GM18526 (cell line): ENCODE measurements around the gene ZNF23.

ENCODE experiments used
- POLR2A ChIP-seq: IDR thresholded peaks from 3 replicates; pipeline ENCODE4 v1.6.1; 2011; ENCODE audit not compliant: insufficient read length; ENCODE audit errors: extremely low read depth

Gene ZNF23

DNA sequence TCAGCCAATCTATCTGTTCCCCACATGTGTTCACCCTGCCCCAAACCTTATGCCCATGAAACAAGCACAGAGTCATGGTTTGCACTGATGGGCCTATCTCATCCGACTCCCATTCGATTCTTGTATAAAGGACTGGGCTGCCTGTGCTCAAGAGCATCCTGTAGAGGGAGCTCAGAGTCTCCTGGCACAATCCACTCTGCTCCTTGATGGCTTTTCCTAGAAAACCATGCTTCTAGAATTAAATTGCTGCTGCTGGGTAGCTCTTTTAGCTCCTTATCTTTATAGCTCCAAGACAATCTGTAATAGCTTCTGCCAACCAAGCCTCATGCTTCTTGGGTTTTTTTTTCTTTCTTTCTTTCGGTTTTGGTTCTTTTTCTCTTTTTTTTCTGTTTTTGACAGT is 17.4 kb upstream of the ZNF23 start:
- TF ChIP-seq POLR2A = no peak

DNA sequence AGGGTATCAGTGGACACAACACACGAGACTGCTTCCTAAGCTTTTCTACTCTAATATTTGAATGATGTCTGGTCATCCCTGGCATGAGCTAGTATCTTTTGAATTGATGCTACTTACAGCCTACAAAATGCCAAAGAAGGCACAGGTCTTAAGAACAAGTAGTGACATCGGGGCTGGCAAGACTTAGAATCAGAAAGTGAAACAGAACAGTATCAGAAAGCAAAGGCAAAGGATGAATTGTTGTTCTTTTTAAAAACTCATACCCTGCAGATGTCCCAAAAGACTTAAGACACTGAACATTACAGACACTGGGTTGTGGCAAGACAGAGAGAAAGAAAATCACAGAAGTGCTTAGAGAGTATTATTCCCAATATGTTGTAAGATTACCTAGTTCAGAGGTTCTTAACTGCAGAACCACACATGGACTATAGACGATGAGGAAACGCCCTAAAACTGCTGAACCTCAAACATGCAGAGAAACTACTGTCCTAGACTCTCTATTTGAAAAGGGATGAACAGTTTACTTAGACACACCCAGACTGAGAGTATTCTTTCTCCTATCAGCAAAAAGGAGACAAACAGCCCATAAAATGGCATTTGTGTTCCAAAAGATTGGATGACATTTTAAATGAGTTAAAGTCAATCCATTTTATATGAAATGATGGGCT is 14.5 kb upstream of the ZNF23 start:
- no peak for TF ChIP-seq POLR2A

- no peak for TF ChIP-seq POLR2A
Measured at GRCh38 chr16:71474864-71475263, 12.8 kb upstream of the ZNF23 start.

- no peak for TF ChIP-seq POLR2A
Measured at GRCh38 chr16:71473891-71474290, 11.8 kb upstream of the ZNF23 start.

DNA sequence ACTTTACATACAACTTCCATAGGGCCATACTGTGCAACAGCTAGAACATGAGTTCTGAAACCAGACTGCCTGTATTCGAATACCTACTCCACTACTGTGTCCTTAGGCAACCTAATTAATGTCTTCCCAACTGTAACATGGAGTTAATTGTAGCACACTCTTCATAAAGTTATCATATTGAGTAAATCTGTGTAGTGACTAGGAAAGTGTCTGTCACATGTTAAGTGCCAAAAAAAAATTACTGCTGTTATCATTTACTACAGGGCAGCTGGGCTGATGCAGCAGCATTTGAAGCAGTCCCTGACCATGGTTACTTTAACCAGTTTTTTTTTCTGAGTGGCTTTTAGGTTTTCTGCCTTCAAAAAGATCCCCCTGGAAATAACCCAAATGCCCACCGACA is 10.9 kb upstream of the ZNF23 start:
- no peak for TF ChIP-seq POLR2A

DNA sequence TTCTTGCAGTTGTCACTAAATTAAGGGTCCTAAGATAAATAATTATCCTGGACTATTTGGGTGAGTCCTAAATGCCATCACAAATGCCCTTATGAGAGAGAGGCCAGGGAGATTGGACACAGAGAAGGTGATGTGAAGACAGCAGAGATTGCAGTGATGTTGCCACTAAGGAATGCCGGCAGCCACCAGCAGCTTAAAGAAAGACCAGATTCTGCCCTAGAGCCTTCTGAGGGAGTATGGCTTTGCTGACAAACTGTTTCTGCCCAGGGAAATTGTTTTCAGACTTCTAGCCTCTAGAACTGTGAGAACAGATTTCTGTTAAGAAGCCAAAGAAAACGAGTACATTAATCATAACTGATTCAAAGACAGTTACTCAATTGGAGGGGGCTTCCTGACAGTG is 10.0 kb upstream of the ZNF23 start:
- TF ChIP-seq POLR2A = no peak

DNA sequence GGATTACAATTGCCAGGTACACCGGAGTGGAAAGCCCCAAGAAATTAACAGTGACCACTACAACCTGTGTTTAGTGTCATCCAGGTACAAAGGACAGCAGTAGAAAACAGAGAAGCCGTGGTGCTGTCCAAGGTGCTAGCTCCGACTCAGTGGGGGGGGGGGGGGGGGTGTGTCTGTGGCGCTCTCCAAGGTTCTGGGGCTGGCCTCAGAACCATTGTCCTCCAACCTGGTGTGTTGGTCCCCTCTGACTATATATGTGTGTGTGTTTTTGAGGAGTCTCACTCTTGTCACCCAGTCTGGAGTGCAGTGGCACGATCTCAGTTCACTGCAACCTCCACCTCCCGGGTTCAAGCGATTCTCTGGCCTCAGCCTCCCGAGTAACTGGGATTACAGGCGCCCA is 5.8 kb upstream of the ZNF23 start:
- no peak for TF ChIP-seq POLR2A

DNA sequence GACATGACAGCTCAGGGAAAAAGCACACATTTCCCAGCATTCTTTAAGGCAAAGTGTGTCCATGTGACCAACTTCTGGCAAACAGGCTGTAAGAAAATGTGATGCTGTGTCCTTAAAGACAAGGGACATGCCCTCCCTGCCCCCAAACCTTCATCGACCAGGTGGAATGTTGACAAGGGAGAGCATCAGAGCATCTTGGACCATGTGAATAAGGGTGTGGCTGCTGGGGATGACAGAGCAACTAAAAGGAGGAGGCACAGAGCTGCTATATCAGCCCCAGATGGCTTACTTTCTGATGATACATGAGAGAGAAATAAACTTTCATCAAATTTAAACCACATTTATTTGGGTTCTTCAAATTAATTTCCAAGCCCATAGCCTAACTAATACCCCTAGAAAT is 2.2 kb upstream of the ZNF23 start:
- TF ChIP-seq POLR2A = no peak

DNA sequence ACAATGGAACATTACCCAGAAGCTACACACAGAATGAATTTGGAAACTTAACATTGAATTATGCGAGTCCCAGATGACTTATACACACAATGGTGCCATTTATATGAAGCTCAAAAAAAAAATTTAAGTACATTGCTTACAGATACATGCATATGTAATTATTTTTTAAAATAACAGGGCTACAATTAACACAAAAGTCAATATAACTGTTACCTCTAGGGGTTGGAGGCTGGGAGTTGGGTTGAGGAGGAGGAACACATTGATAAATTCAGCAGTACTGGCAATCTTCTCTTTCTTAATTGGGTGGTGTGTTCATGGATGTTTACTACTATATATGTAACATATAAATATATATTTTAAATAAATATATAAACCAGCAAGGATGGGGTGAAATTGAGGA is 1.1 kb downstream of the ZNF23 start:
- TF ChIP-seq POLR2A = no peak

- TF ChIP-seq POLR2A = no peak
Measured at GRCh38 chr16:71460236-71460635, 1.8 kb downstream of the ZNF23 start.

DNA sequence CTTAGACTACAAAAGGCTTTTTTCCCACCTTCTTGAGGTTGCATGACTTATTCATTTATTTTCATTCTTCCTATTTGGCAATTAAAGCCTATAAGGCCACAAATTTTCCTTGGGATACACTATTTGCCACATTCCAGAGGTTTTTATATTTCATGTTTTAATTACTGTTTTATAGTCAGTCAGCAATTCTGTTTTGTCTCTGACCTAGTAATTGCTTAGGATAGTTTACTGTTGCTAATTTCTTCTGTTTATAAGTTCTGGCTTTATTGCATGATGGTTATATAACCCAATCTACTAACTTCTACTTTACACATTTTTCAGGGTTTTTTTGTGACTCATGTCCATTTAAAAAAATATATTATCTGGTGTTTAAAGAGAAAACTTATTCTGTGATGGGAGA is 2.5 kb downstream of the ZNF23 start:
- TF ChIP-seq POLR2A = no peak

DNA sequence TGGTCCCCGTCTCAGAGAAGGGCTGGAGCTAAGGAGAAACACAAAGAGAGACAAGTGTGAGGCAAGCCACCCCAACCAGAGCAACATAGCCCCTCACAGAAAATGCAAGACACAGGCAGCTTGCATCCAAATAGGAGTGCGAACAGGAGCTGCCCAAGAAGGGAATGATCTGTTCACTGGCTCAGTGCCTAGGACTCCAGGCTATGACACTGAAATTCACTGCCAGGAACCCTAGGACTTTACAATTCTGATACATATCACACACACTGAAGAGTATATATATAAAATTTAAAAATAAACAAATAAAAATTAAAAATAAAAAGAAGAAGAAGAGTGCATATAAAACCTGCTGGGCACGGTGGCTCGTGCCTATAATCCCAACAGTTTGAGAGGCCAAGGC is 5.2 kb downstream of the ZNF23 start:
- no peak for TF ChIP-seq POLR2A

DNA sequence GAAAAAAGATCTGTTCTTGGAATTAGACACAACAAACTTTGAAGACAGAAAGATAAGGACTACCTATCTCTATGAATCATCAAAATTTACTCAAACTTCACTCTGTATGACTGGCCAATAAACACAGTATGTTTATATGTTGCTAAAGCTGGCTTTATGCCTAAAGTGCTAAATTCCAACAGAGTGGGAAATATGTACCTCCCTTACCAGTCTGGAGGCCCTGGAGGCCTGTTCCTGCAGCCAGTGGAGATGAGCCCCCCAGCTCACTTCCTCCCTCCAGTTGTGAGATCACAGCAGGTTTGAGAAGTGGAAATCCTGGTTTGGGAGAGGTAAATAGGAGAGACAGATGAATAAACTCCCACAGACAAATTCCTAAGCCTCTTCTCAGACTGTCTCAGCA is 9.0 kb downstream of the ZNF23 start:
- no peak for TF ChIP-seq POLR2A

GRCh38 chr16:71449020-71449419 is 13.0 kb downstream of the ZNF23 start:
- no peak for TF ChIP-seq POLR2A

- no peak for TF ChIP-seq POLR2A
Measured at GRCh38 chr16:71448274-71448866, 13.7 kb downstream of the ZNF23 start.

GRCh38 chr16:71443714-71444113 is 18.3 kb downstream of the ZNF23 start:
- TF ChIP-seq POLR2A = no peak

GRCh38 chr16:71442051-71442440 is 20.0 kb downstream of the ZNF23 start, which contains the start of gene TLE7:
TLE7 (minus strand) TSS chr16:71442054; CDS start chr16:71433324, 8,730 bp downstream.
- TF ChIP-seq POLR2A = no peak
